ENCODE measurements around the gene PTPRJ.

PTPRJ gene

GRCh38 chr11:48111891-48112290 is 131.5 kb downstream of the PTPRJ start:
- no peak for TF ChIP-seq EZH2phosphoT487 (IDR thresholded peaks at IDR 0.05; ENCODE audit: borderline replicate concordance, low read length)
- TF ChIP-seq, protein P1, sequence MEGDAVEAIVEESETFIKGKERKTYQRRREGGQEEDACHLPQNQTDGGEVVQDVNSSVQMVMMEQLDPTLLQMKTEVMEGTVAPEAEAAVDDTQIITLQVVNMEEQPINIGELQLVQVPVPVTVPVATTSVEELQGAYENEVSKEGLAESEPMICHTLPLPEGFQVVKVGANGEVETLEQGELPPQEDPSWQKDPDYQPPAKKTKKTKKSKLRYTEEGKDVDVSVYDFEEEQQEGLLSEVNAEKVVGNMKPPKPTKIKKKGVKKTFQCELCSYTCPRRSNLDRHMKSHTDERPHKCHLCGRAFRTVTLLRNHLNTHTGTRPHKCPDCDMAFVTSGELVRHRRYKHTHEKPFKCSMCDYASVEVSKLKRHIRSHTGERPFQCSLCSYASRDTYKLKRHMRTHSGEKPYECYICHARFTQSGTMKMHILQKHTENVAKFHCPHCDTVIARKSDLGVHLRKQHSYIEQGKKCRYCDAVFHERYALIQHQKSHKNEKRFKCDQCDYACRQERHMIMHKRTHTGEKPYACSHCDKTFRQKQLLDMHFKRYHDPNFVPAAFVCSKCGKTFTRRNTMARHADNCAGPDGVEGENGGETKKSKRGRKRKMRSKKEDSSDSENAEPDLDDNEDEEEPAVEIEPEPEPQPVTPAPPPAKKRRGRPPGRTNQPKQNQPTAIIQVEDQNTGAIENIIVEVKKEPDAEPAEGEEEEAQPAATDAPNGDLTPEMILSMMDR (IDR thresholded peaks at IDR 0.05; ENCODE audit: low read depth, low read length, poor library complexity, severe bottlenecking), result no peak
- Histone ChIP-seq H3K79me2 (ENCODE audit: control insufficient read depth, low read length) (no peaks in the 10 kb centered on the region), H3K27ac (ENCODE audit: low read depth, low read length) (no peak overlapping the region), H3F3A (ENCODE audit: control insufficient read depth, insufficient read depth) (0 out of 2 replicates have a peak, but pooled peaks cover 3% of the 10 kb centered on the region), H3K4me2 (ENCODE audit: low read length) (peak overlapping the region; percentile 20; the same call in 1 of the 2 replicates), H3K9me3 (ENCODE audit: control insufficient read depth, insufficient read depth, low read length) (peaks cover 15% of the 10 kb centered on the region), H3K36me3 (ENCODE audit: control insufficient read depth, low read length) (no peaks in the 10 kb centered on the region), H3K9me2 (replicated peaks; ENCODE audit: control insufficient read depth, low read length) (no peaks in the 10 kb centered on the region), H4K20me1 (ENCODE audit: control insufficient read depth, insufficient read depth, low read depth, low read length) (no peaks in the 10 kb centered on the region), H3K4me3 (ENCODE audit: low read length) (no peak overlapping the region), H3K4me1 (ENCODE audit: control insufficient read depth, low read length) (peaks cover 50% of the 10 kb centered on the region), H3K27me3 (ENCODE audit: control insufficient read depth, low read length) (no peaks in the 10 kb centered on the region)

DNA sequence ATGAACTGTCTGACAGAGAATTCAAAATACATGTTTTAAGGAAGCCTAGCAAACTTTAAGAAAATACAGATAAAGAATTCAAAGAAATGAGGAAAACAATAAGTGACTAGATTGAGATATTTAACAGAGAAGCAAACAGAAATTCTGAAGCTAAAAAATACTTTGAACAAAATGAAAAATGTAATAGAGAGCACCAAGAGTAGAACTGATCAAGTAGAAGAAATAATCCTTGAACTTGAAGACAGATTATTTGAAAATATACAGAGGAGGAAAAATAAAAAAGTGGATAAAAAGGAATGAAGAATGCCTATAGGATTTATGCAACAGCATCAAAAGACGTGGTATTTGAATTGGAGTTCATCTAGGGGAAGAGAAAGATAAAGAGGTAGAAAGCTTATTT is 134.4 kb downstream of the PTPRJ start:
- H4K20me1 ChIP-seq (ENCODE audit: control insufficient read depth, insufficient read depth, low read depth, low read length), result no peaks in the 10 kb centered on the region
- H3F3A ChIP-seq (ENCODE audit: control insufficient read depth, insufficient read depth), result no peaks in the 10 kb centered on the region
- no peaks in the 10 kb centered on the region for H3K9me2 ChIP-seq (replicated peaks; ENCODE audit: control insufficient read depth, low read length)
- TF ChIP-seq, protein P1 (IDR thresholded peaks at IDR 0.05; ENCODE audit: low read depth, low read length, poor library complexity, severe bottlenecking), result no peak
- TF ChIP-seq EZH2phosphoT487 (IDR thresholded peaks at IDR 0.05; ENCODE audit: borderline replicate concordance, low read length), result no peak
- peaks cover 22% of the 10 kb centered on the region for H3K4me1 ChIP-seq (ENCODE audit: control insufficient read depth, low read length)
- H3K79me2 ChIP-seq (ENCODE audit: control insufficient read depth, low read length), result no peaks in the 10 kb centered on the region
- 0 out of 2 replicates have a peak, but pooled peaks cover 3% of the 10 kb centered on the region for H3K27me3 ChIP-seq (ENCODE audit: control insufficient read depth, low read length)
- H3K27ac ChIP-seq (ENCODE audit: low read depth, low read length), result no peak overlapping the region
- H3K36me3 ChIP-seq (ENCODE audit: control insufficient read depth, low read length), result no peaks in the 10 kb centered on the region
- H3K9me3 ChIP-seq (ENCODE audit: control insufficient read depth, insufficient read depth, low read length), result peaks cover 15% of the 10 kb centered on the region
- no peak overlapping the region for H3K4me2 ChIP-seq (ENCODE audit: low read length)
- no peak overlapping the region for H3K4me3 ChIP-seq (ENCODE audit: low read length)

DNA sequence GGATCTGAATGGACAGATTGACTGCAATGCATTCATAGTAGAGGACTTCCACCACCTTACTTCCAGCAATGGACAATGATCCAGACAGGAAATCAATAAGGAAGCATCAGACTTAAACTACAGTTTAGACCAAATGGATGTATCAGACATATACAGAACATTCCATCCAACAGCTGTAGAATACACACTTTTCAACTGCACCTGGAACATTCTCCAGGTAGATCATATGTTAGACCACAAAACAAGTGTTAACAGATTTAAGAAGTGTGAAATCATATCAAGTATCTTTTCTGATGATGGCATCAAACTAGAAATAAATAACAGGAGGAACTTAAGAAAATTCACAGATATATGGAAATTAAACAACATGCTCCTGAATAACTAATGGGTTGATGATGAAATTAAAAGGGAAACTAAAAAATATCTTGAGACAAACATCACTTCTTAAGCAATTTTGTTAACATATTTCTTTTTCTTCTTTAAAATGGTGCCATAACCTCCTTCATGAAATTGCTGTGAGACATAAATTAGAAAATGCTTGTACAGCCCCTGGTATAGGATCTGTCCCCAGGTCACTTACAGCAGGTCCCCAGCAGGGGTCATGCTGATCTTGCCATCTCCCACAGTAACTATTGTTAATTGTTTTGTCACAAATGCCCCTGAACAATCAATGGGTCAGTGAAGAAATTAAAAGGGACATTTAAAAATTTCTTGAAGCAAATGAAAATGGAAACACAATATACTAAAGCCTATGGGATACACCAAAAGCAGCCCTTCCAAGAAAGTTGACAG is 136.3 kb downstream of the PTPRJ start:
- Histone ChIP-seq H3F3A (ENCODE audit: control insufficient read depth, insufficient read depth) (no peaks in the 10 kb centered on the region), H3K4me2 (ENCODE audit: low read length) (no peak overlapping the region), H3K4me1 (ENCODE audit: control insufficient read depth, low read length) (peaks cover 8% of the 10 kb centered on the region), H3K27ac (ENCODE audit: low read depth, low read length) (no peak overlapping the region), H4K20me1 (ENCODE audit: control insufficient read depth, insufficient read depth, low read depth, low read length) (no peaks in the 10 kb centered on the region), H3K9me3 (ENCODE audit: control insufficient read depth, insufficient read depth, low read length) (peaks cover 15% of the 10 kb centered on the region), H3K9me2 (replicated peaks; ENCODE audit: control insufficient read depth, low read length) (no peaks in the 10 kb centered on the region), H3K36me3 (ENCODE audit: control insufficient read depth, low read length) (no peaks in the 10 kb centered on the region), H3K4me3 (ENCODE audit: low read length) (no peak overlapping the region), H3K79me2 (ENCODE audit: control insufficient read depth, low read length) (no peaks in the 10 kb centered on the region), H3K27me3 (ENCODE audit: control insufficient read depth, low read length) (0 out of 2 replicates have a peak, but pooled peaks cover 3% of the 10 kb centered on the region)
- TF ChIP-seq EZH2phosphoT487 (IDR thresholded peaks at IDR 0.05; ENCODE audit: borderline replicate concordance, low read length), result no peak
- TF ChIP-seq, protein P1 (IDR thresholded peaks at IDR 0.05; ENCODE audit: low read depth, low read length, poor library complexity, severe bottlenecking), result peak; percentile 57
